DMS114 treated with DMSO at 0.1 percent for 48 hours (cell line): ENCODE data around the gene CRADD.
"Not testable (repeated sequence)": the region's sequence is repeated elsewhere in the genome, so short reads cannot be mapped to it uniquely, and the experiment has no call there.

Source experiments
- DNase-seq: peaks from one replicate; lab custom pipeline; 2025; ENCODE audit not compliant: unreplicated experiment; lab: John Stamatoyannopoulos, UW

Gene CRADD

GRCh38 chr12:93781961-93782360 lies 104.8 kb downstream of the CRADD start:
- not testable (repeated sequence) for DNase-seq

- DNase-seq, result no peak
Measured at GRCh38 chr12:93782853-93783252, 105.7 kb downstream of the CRADD start.

GRCh38 chr12:93783832-93784231 lies 106.7 kb downstream of the CRADD start:
- DNase-seq, result no peak

GRCh38 chr12:93784339-93785086 lies 107.3 kb downstream of the CRADD start:
- no peak for DNase-seq

GRCh38 chr12:93785249-93786010 lies 108.3 kb downstream of the CRADD start:
- DNase-seq, result no peak

- no peak for DNase-seq
Measured at GRCh38 chr12:93786656-93787397, 109.7 kb downstream of the CRADD start.

GRCh38 chr12:93788853-93789252 lies 111.7 kb downstream of the CRADD start:
- DNase-seq, result no peak

- no peak for DNase-seq
Measured at GRCh38 chr12:93789767-93790166, 112.6 kb downstream of the CRADD start.

GRCh38 chr12:93790472-93791152 lies 113.4 kb downstream of the CRADD start:
- no peak for DNase-seq

- DNase-seq, result no peak
Measured at GRCh38 chr12:93793007-93793406, 115.8 kb downstream of the CRADD start.

- no peak for DNase-seq
Measured at GRCh38 chr12:93793983-93794382, 116.8 kb downstream of the CRADD start.

GRCh38 chr12:93794738-93795137 lies 117.6 kb downstream of the CRADD start:
- no peak for DNase-seq

GRCh38 chr12:93795352-93795751 lies 118.2 kb downstream of the CRADD start:
- DNase-seq, result no peak

GRCh38 chr12:93796729-93797128 lies 119.6 kb downstream of the CRADD start:
- no peak for DNase-seq

- DNase-seq, result no peak
Measured at GRCh38 chr12:93798279-93799151, 121.3 kb downstream of the CRADD start.

GRCh38 chr12:93801666-93802065 lies 124.5 kb downstream of the CRADD start:
- DNase-seq, result not testable (repeated sequence)

GRCh38 chr12:93802293-93802692 lies 125.1 kb downstream of the CRADD start:
- DNase-seq, result no peak

GRCh38 chr12:93802698-93803423 lies 125.7 kb downstream of the CRADD start:
- no peak for DNase-seq

- no peak for DNase-seq
Measured at GRCh38 chr12:93803424-93803807, 126.2 kb downstream of the CRADD start.
